Ishikawa (cell line): ENCODE results near the gene BSG.

Experiments used
- CREB1 ChIP-seq: IDR thresholded peaks from 2 replicates; pipeline ENCODE4 v1.6.1; 2012; ENCODE audit warnings: low read depth
- EGR1 ChIP-seq: IDR thresholded peaks from 2 replicates; pipeline ENCODE4 v1.6.1; 2012
- EP300 ChIP-seq: IDR thresholded peaks from 2 replicates; pipeline ENCODE4 v1.6.1; 2012; ENCODE audit warnings: borderline replicate concordance
- FOXM1 ChIP-seq: IDR thresholded peaks from 2 replicates; pipeline ENCODE4 v1.6.1; 2012; ENCODE audit warnings: low read depth, borderline replicate concordance
- RAD21 ChIP-seq: IDR thresholded peaks from 2 replicates; pipeline ENCODE4 v1.6.1; 2012; ENCODE audit warnings: low read depth
- TEAD4 ChIP-seq: IDR thresholded peaks from 2 replicates; pipeline ENCODE4 v1.6.1; 2012
- TF ChIP-seq, protein P1 (sequence below): IDR thresholded peaks from 2 replicates; pipeline ENCODE4 v1.6.1; 2012; ENCODE audit warnings: low read depth, mild to moderate bottlenecking

DNA sequence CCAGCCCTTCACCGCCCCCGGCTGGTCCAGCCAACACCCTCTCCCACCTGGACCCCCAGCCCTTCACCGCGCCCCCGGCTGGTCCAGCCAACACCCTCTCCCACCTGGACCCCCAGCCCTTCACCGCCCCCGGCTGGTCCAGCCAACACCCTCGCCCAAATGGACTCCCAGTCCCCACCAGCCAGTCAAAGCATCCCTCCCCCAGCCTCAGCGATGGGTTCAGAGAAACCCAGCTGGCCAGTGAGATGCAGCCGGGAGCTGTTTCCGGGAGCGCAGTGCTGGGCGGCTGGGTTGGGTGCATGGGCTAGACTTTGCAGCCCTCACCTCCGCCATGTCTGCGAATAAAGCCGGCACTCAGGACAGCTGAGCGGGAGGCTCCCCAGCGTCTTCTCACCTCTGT lies 47.4 kb upstream of the BSG start:
- TF ChIP-seq EP300 (no peak), FOXM1 (no peak), CREB1 (no peak), RAD21 (no peak), EGR1 (no peak), TEAD4 (no peak)
- TF ChIP-seq, protein P1, sequence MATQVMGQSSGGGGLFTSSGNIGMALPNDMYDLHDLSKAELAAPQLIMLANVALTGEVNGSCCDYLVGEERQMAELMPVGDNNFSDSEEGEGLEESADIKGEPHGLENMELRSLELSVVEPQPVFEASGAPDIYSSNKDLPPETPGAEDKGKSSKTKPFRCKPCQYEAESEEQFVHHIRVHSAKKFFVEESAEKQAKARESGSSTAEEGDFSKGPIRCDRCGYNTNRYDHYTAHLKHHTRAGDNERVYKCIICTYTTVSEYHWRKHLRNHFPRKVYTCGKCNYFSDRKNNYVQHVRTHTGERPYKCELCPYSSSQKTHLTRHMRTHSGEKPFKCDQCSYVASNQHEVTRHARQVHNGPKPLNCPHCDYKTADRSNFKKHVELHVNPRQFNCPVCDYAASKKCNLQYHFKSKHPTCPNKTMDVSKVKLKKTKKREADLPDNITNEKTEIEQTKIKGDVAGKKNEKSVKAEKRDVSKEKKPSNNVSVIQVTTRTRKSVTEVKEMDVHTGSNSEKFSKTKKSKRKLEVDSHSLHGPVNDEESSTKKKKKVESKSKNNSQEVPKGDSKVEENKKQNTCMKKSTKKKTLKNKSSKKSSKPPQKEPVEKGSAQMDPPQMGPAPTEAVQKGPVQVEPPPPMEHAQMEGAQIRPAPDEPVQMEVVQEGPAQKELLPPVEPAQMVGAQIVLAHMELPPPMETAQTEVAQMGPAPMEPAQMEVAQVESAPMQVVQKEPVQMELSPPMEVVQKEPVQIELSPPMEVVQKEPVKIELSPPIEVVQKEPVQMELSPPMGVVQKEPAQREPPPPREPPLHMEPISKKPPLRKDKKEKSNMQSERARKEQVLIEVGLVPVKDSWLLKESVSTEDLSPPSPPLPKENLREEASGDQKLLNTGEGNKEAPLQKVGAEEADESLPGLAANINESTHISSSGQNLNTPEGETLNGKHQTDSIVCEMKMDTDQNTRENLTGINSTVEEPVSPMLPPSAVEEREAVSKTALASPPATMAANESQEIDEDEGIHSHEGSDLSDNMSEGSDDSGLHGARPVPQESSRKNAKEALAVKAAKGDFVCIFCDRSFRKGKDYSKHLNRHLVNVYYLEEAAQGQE: no peak
